Mucosa of rectum (tissue), 2 donors: ENCODE data around the gene FGB.

ENCODE experiments used
- H3K27ac ChIP-seq, 2 donors: one replicate each; pipeline ENCODE4 v1.7.0; 2013; ENCODE audit warnings: inconsistent platforms in 2 of 2, low read depth in 2 of 2, low read length in 2 of 2
- H3K27me3 ChIP-seq, 2 donors: one replicate each; pipeline ENCODE4 v1.7.0; 2013; ENCODE audit warnings: low read length in 2 of 2; ENCODE audit not compliant: control insufficient read depth in 2 of 2, insufficient read depth in 2 of 2
- H3K36me3 ChIP-seq, 2 donors: one replicate each; pipeline ENCODE4 v1.7.0; 2013; ENCODE audit warnings: low read length in 2 of 2; ENCODE audit not compliant: control insufficient read depth in 2 of 2, insufficient read depth in 2 of 2
- H3K4me1 ChIP-seq, 2 donors: one replicate each; pipeline ENCODE4 v1.7.0; 2013; ENCODE audit warnings: low read length in 2 of 2, mild to moderate bottlenecking in 1 of 2; ENCODE audit not compliant: control insufficient read depth in 2 of 2, insufficient read depth in 2 of 2
- H3K4me3 ChIP-seq, 2 donors: one replicate each; pipeline ENCODE4 v1.7.0; 2013; ENCODE audit warnings: low read length in 2 of 2
- H3K9ac ChIP-seq, 2 donors: one replicate each; pipeline ENCODE4 v1.7.0; 2013; ENCODE audit warnings: low read length in 2 of 2, low read depth in 1 of 2, mild to moderate bottlenecking in 1 of 2
- H3K9me3 ChIP-seq, 2 donors: one replicate each; pipeline ENCODE4 v1.7.0; 2013; ENCODE audit warnings: low read length in 2 of 2; ENCODE audit not compliant: control insufficient read depth in 2 of 2
- donor health status: healthy.
- donor health status: Normal muscosa, but diverticular disease.

FGB gene

DNA sequence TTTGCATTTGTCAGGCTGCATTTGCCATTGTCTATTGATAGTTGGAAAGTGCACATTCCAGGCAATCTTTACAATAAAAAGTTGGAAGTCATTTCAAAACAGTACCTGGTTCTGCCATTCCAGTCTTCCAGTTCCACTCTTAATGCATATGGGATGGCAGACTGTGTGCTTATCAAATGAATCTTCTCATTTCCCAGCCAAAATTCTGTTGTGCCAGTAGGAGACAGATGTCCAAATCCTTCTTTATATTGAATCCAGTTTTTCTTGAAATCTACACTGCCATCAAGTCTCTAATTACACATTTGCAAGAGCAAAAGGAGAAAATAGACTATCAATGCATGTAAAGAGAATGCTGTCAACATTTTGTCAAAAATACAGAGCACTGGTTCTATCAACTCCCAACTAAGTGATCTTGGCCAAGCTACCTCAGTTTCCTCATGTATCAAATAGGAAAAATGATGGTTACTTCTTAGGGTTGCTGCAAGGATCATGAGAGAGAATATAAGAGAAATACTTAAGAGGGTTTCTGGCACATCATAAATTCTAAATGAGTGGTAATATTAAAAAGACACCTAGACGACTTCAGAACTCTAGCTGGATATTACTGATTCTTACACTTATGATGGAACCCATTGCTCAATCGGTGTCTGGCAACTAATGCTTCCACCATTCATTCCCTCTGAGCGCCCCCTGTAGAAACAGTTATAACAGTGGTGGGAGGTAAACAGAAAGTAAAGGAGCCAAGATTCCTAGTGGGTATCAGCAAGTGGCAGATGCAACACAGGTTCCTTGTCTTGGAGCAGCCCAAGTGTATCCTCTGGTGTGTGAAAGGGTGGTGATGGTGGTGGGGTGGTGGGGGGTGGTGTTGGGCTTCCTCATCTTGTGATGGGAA is 45.8 kb downstream of the FGB start:
- H3K9me3 ChIP-seq, result no peaks in the 10 kb centered on the region
- H3K4me1 ChIP-seq, result no peaks in the 10 kb centered on the region
- H3K36me3 ChIP-seq, result no peaks in the 10 kb centered on the region
- H3K27ac ChIP-seq, result no peak overlapping the region
- H3K9ac ChIP-seq, result no peak overlapping the region
- no peaks in the 10 kb centered on the region for H3K27me3 ChIP-seq
- no peak overlapping the region for H3K4me3 ChIP-seq

DNA sequence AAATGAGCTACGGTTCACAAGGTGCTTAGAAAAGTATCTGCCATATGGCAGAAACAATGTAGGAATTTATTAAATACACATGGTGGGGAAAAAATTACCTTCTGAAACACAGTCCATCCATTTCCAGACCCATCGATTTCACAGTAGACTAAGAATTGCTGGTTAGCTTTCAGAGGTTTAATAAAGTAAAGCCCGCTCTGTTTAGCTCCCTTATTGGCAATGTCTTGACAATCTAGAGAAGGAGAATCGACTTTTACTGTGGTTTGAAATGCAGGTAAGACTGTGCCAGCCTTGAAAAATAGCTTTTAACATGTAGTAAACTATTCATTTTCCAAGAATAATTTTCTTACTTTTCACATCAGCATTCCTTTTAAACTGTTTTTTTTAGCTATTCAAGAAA is 46.7 kb downstream of the FGB start:
- no peak overlapping the region for H3K9ac ChIP-seq
- H3K4me3 ChIP-seq, result no peak overlapping the region
- H3K36me3 ChIP-seq, result no peaks in the 10 kb centered on the region
- H3K27me3 ChIP-seq, result no peaks in the 10 kb centered on the region
- H3K9me3 ChIP-seq, result no peaks in the 10 kb centered on the region
- no peak overlapping the region for H3K27ac ChIP-seq
- no peaks in the 10 kb centered on the region for H3K4me1 ChIP-seq

DNA sequence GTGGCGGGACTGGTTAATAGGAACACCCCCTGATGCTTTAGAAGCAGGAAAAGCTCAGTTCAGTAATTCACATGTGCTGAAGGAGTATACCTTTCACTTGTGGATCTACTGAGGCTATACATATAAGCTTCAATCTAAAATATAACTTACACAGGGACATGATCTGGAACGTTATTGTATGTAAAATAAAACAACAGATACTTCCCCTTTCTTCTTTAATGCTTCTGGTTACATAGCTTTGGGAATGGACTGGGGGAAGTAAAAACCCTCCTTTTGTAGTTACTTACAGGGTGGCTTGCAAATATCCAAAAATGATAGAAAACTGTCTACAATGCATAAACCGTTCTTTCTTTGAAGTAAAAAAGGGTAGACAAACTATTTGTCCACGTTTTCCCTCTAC is 47.8 kb downstream of the FGB start:
- Histone ChIP-seq H3K9me3 (no peaks in the 10 kb centered on the region), H3K27me3 (no peaks in the 10 kb centered on the region), H3K4me3 (no peak overlapping the region), H3K9ac (no peak overlapping the region), H3K4me1 (no peaks in the 10 kb centered on the region), H3K27ac (no peak overlapping the region), H3K36me3 (no peaks in the 10 kb centered on the region)

DNA sequence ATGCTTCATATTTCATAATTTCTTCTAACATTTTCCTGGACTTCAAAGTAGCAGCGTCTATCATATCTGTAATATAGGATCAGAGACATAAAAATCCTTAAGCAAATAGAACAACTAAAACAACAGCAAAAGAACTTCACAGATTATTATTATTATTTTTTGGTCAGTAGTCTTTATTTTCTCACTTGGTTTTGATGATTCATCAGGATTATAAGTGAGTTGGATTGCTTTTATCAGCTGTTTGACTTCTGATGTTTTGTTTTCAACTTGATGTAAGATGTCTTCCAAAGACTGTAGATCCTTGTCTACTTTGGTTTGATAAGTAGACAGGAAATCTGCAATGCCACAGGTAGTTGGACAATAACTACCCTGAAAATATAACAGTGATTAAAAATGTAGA is 49.0 kb downstream of the FGB start:
- Histone ChIP-seq H3K9me3 (no peaks in the 10 kb centered on the region), H3K27me3 (no peaks in the 10 kb centered on the region), H3K4me3 (no peak overlapping the region), H3K4me1 (peaks cover 1 to 2% of the 10 kb centered on the region in 2 donors), H3K36me3 (no peaks in the 10 kb centered on the region), H3K27ac (no peak overlapping the region), H3K9ac (no peak overlapping the region)

DNA sequence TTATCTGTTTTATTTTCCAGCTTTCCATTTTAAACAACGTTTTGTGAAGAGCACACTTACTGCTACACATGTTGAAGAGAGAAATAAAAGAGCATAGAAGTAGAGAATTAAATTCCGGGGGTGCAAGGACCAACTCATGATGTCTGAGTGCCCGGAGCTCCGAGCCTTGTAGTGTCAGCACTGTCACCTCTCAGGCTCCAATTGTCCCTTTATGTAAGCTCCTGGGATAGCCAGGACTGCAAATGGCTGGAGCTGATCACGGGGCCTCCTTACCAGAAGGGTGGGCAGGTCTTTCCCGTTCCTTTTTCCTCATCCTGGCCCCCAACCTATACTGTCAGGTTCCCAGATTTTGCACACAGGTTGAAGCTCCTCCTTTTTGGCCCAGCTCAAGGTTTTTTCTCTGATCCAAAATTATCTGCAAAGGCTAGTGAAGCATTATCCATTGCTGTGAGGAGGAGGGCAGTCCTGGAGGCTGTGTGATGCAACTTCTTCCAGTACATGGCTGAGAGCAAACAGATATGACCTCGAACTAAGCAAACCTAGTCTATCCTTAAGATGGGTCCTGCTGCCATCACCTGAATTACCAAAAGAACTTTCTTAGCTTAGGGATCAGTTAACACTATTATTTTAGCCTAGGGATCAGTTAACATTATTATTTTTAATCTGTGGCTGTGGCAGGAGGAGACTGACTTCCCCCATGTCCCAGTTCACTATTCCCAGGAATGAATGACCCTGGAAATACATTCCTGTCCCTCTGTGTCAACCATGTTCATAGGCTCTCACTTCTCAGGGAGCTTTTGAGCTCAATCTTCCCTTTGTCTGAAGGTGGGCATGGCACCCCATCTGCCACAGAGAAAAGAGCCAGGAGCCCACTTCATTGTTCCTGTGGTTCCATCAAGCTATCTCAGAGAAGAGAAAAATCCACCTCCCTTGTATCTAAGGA is 49.9 kb downstream of the FGB start, which contains the start of gene FGG:
Gene FGG, minus strand, starts transcription at position 185 of the 943 bp plus-strand sequence. Its CDS starts 47 bp downstream, at position 138.
- H3K27ac ChIP-seq, result no peak within 1 kb of the TSS
- no peaks in the 10 kb centered on the region for H3K27me3 ChIP-seq
- no peaks in the 10 kb centered on the region for H3K36me3 ChIP-seq
- H3K4me3 ChIP-seq, result no peak within 1 kb of the TSS
- H3K4me1 ChIP-seq, result peaks cover 2 to 9% of the 10 kb centered on the region in 2 donors
- H3K9ac ChIP-seq, result no peak within 1 kb of the TSS
- no peaks in the 10 kb centered on the region for H3K9me3 ChIP-seq

DNA sequence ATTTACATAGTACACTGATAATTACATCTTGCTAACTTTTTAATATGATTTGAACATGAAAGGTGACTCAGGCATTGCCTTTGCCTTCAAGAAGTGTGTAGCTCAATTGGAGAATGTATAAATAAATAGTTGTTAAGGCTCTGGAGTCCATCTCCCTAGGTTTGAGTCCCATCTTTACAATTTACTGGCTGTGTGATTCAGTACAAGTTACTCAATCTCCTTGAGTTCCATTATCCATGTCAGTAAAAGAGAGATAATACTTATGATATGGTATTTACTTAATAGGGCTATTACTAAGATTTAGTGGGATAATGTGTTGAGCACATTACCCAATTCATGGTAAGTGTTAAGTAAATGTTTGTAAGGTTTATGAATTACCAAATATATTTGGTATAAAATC is 51.5 kb downstream of the FGB start:
- H3K9ac ChIP-seq, result no peak overlapping the region
- H3K27me3 ChIP-seq, result no peaks in the 10 kb centered on the region
- no peaks in the 10 kb centered on the region for H3K36me3 ChIP-seq
- H3K9me3 ChIP-seq, result no peaks in the 10 kb centered on the region
- no peak overlapping the region for H3K4me3 ChIP-seq
- peaks cover 8 to 15% of the 10 kb centered on the region in 2 donors for H3K4me1 ChIP-seq
- H3K27ac ChIP-seq, result no peak overlapping the region

DNA sequence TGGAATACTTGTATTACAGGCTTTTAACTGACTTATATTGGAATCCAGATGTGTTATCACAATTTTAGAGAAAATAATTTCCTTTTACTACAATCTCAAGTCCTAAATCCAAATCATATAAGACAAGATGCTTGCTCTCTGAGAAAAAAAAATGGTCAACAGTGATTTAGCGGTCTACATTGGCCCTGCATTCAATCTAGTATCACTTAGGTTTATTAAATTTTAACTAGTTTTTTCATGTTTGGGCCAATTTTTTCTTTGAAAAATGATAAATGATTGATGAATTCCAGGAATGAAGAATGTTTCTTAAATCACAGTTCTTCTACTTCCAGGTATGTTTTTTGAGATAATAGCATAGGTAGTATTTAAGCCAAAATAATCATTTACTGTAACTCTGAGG is 52.4 kb downstream of the FGB start:
- no peaks in the 10 kb centered on the region for H3K27me3 ChIP-seq
- H3K27ac ChIP-seq, result no peak overlapping the region
- no peaks in the 10 kb centered on the region for H3K9me3 ChIP-seq
- no peak overlapping the region for H3K4me3 ChIP-seq
- H3K9ac ChIP-seq, result no peak overlapping the region
- peaks cover 8 to 15% of the 10 kb centered on the region in 2 donors for H3K4me1 ChIP-seq
- H3K36me3 ChIP-seq, result no peaks in the 10 kb centered on the region

DNA sequence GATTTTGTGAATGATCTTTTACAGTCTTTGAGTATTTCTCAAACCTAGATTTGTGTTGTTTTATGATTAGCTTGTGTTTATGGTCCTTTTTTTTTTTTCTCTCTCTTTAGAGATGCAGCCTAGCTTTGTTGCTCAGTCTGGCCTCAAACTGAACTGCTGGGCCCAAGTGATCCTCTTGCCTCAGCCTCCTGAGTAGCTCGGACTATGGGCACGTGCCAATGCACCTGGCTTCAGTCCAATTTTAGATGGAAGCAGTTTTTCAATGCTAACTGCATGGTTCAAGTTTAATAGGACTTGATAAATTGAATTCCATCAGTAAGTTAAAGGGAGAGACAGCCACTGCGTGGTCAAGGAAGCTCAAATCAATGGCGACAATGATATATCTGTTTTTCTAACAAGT is 53.5 kb downstream of the FGB start:
- Histone ChIP-seq H3K27ac (no peak overlapping the region), H3K4me3 (no peak overlapping the region), H3K9ac (no peak overlapping the region), H3K4me1 (peaks cover 8 to 15% of the 10 kb centered on the region in 2 donors), H3K36me3 (no peaks in the 10 kb centered on the region), H3K9me3 (no peaks in the 10 kb centered on the region), H3K27me3 (no peaks in the 10 kb centered on the region)

DNA sequence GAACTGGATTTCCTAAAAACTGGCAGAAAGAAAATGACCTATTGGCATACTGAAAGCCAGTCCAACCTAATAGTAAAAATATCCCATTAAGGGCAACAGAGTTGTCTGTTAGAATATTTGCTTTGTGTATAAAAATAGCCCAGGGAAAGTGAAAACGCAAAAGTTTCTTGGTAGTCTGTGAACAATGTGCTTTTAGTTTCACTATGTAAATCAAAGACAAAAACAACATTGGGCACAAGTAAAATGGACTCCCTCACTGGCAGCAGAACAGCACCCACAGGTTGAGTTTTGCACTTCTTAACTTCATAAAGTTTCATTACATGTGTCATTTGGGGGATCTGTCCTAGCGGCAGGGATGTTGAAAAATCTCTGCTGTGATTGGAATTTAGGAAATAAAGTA is 53.9 kb downstream of the FGB start:
- H3K36me3 ChIP-seq, result no peaks in the 10 kb centered on the region
- H3K9me3 ChIP-seq, result no peaks in the 10 kb centered on the region
- no peak overlapping the region for H3K27ac ChIP-seq
- peaks cover 8 to 15% of the 10 kb centered on the region in 2 donors for H3K4me1 ChIP-seq
- H3K4me3 ChIP-seq, result no peak overlapping the region
- H3K9ac ChIP-seq, result no peak overlapping the region
- no peaks in the 10 kb centered on the region for H3K27me3 ChIP-seq

DNA sequence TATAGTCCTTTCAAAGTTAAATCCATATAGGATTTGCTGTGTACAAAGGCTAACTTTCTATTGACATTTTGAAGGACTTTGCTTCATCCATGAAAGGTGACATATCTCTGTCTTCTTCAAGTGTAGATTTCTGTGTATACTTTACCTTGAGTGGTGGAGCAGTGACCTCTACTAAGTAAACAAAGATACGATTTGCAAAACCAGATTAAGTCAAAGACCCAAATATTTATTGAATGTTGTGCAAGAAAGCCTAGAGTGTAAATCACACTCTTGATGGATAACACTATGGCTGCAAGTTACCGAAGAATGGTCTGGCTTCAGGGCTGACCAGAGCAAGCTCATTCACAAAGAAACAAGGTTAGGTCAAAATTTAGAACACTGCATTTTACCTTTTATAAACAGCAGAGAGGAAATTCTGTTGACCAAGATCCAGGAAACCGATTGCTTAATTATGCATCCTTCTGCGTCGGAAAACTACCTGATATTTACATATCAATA is 55.1 kb downstream of the FGB start:
- H3K36me3 ChIP-seq, result no peaks in the 10 kb centered on the region
- no peaks in the 10 kb centered on the region for H3K9me3 ChIP-seq
- H3K4me1 ChIP-seq, result peaks cover 8 to 15% of the 10 kb centered on the region in 2 donors
- no peak overlapping the region for H3K4me3 ChIP-seq
- H3K27ac ChIP-seq, result no peak overlapping the region
- no peak overlapping the region for H3K9ac ChIP-seq
- no peaks in the 10 kb centered on the region for H3K27me3 ChIP-seq
